HepG2 (cell line): ENCODE measurements around the gene PSD4. TPM values are rescaled to one million over a fixed set of nuclear protein-coding genes. Genes with fewer than 3 reads are reported as not detected.

Source experiments
- FOXA3 ChIP-seq: IDR thresholded peaks from 2 replicates; pipeline ENCODE4 v1.6.1; 2016; ENCODE audit warnings: missing genetic modification reagents, missing compliant biosample characterization
- HDAC6 ChIP-seq: fragments of 200-600 bp; sonication (generic); IDR thresholded peaks from 2 replicates; pipeline ENCODE4 v1.7.0; 2017; ENCODE audit warnings: mild to moderate bottlenecking, antibody characterized with exemption, low read length, low read depth
- HOXA3 ChIP-seq: sonication (generic); formaldehyde crosslinking; IDR thresholded peaks from 2 replicates; pipeline ENCODE4 v1.5.0; 2020; ENCODE audit warnings: missing genetic modification reagents
- IKZF4 ChIP-seq: sonication (generic); formaldehyde crosslinking; IDR thresholded peaks from 2 replicates; pipeline ENCODE4 v1.5.1; 2020; ENCODE audit warnings: borderline replicate concordance, mild to moderate bottlenecking, low read depth, missing genetic modification reagents; ENCODE audit errors: not compliant biosample characterization
- JDP2 ChIP-seq: sonication (generic); formaldehyde crosslinking; IDR thresholded peaks from 2 replicates; pipeline ENCODE4 v1.8.1; 2022; ENCODE audit warnings: missing genetic modification reagents, borderline replicate concordance
- KDM5B ChIP-seq: sonication (generic); formaldehyde crosslinking; IDR thresholded peaks from 2 replicates; pipeline ENCODE4 v1.4.0; 2020; ENCODE audit warnings: missing genetic modification reagents, mild to moderate bottlenecking, borderline replicate concordance
- MAFF ChIP-seq: IDR thresholded peaks from 2 replicates; pipeline ENCODE4 v1.6.1; 2011; ENCODE audit warnings: low read depth, low read length, improper control_type of control experiment
- MYC ChIP-seq: sonication (generic); formaldehyde crosslinking; IDR thresholded peaks from 2 replicates; pipeline ENCODE4 v1.9.0; 2021; ENCODE audit warnings: missing genetic modification reagents, borderline replicate concordance
- SMAD3 ChIP-seq: sonication (generic); formaldehyde crosslinking; IDR thresholded peaks from 2 replicates; pipeline ENCODE4 v1.4.0; 2020; ENCODE audit warnings: missing genetic modification reagents
- ZNF329 ChIP-seq: sonication (generic); formaldehyde crosslinking; IDR thresholded peaks from 2 replicates; pipeline ENCODE4 v1.9.0; 2021; ENCODE audit warnings: low read depth, mild to moderate bottlenecking, missing genetic modification reagents
- ZNF343 ChIP-seq: sonication (generic); formaldehyde crosslinking; IDR thresholded peaks from 2 replicates; pipeline ENCODE4 v1.4.0; 2020; ENCODE audit warnings: mild to moderate bottlenecking, missing genetic modification reagents
- ZNF558 ChIP-seq: sonication (generic); formaldehyde crosslinking; IDR thresholded peaks from 2 replicates; pipeline ENCODE4 v1.9.0; 2022; ENCODE audit warnings: mild to moderate bottlenecking, missing genetic modification reagents, borderline replicate concordance
- ZNF652 ChIP-seq: IDR thresholded peaks from 2 replicates; pipeline ENCODE4 v1.6.1; 2016; ENCODE audit warnings: low read depth, borderline replicate concordance
- ZNF7 ChIP-seq: IDR thresholded peaks from 2 replicates; pipeline ENCODE4 v1.6.1; 2016; ENCODE audit warnings: missing biosample characterization, missing genetic modification reagents
- ZSCAN30 ChIP-seq: sonication (generic); formaldehyde crosslinking; IDR thresholded peaks from 2 replicates; pipeline ENCODE4 v1.5.0; 2020; ENCODE audit warnings: mild to moderate bottlenecking, missing genetic modification reagents
- polyA plus RNA-seq, 8 experiments: library from polyadenylated mRNA; depleted of rRNA in 3 of 8; stranded (reverse) in 7 of 8; unstranded in 1 of 8; fragments of >200 nt; fragmentation: Illumina TruSeq in 4 of 8; extraction: Trizol in 4 of 8; gene quantifications; 2 replicates each; pipeline versions ENCODE4 v1.2.1 to v1.2.3, GENCODE V29; 2011 to 2016; ENCODE audit warnings: low read depth in 4 of 8, missing spikeins in 1 of 8, mixed read lengths in 1 of 8; ENCODE audit not compliant: insufficient read depth in 1 of 8
- total RNA-seq, 5 experiments: library from RNA; depleted of rRNA; stranded (reverse); fragments of >200 nt; fragmentation: Illumina TruSeq; extraction: Trizol; gene quantifications; 2 replicates each; pipeline ENCODE4 v1.2.3, GENCODE V29; 2016; ENCODE audit warnings: low read depth in 1 of 5
- TF ChIP-seq, protein P1 (sequence below): sonication (generic); formaldehyde crosslinking; IDR thresholded peaks from 2 replicates; pipeline ENCODE4 v1.5.0; 2020; ENCODE audit warnings: missing genetic modification reagents
- TF ChIP-seq, protein P2 (sequence below): sonication (generic); formaldehyde crosslinking; conservative IDR thresholded peaks from 2 replicates; pipeline ENCODE4 v1.8.0; 2022; ENCODE audit warnings: mild to moderate bottlenecking, moderate library complexity, missing genetic modification reagents
- TF ChIP-seq, protein P3 (sequence below): IDR thresholded peaks from 2 replicates; pipeline ENCODE4 v1.6.1; 2016; ENCODE audit warnings: missing genetic modification reagents, missing compliant biosample characterization
- TF ChIP-seq, protein P4 (sequence below): sonication (generic); formaldehyde crosslinking; IDR thresholded peaks from 2 replicates; pipeline ENCODE4 v1.8.1; 2023; ENCODE audit warnings: mild to moderate bottlenecking, missing genetic modification reagents
- TF ChIP-seq, protein P5 (sequence below): sonication (generic); formaldehyde crosslinking; IDR thresholded peaks from 2 replicates; pipeline ENCODE4 v1.4.0; 2020; ENCODE audit warnings: missing genetic modification reagents

PSD4 gene
- total and polyA plus RNA-seq, 2 of the 13 experiments (the other 11 are each of a cell fraction or from before 2014, with no cell fraction given) = 5.8 to 9.4 TPM

DNA sequence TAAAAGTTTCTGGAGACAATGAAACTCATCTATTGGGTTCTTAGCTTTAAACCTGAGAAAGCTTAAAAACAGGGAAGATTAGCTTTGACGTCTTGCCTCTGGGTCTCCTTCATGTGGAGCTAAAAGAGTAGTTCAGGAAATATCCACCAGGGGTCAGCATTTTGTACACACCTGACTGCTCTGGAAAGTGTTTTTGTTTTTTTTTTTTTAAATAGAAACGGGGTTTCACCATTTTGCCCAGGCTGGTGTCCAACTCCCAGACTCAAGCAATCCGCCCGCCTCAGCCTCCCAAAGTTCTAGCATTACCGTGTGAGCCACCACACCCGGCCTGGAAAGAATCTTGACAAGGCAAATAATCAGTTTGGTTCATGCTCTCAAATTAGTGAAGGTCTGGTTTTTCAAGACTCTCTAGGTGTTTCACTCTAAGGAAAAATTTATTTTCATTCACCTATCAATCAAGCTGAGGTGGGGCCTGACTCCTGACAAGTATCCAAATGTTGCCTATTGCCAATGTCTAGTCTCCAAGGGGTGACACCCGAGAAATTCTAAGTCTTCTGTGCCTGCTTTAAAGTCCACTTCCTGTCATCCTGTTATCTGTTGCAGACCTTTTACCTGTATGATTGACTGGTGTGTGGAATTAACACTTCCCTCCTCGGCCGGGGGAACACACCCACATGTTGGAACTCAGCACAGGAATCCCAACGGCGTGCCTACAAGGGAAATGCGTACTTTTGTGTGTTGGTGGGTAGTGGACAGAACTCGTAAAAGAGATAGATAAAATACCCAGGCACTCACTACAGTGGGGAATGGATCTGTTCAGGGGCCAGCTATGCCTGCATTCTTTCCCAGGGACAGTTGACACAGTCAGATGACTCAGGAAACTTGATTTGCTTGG lies 35.1 kb upstream of the PSD4 start (continued):
- TF ChIP-seq HOXA3 (CRISPR knock-in tag) = no peak; the same call in 1 of the 2 replicates
- no peak for TF ChIP-seq ZSCAN30
- TF ChIP-seq, protein P1, sequence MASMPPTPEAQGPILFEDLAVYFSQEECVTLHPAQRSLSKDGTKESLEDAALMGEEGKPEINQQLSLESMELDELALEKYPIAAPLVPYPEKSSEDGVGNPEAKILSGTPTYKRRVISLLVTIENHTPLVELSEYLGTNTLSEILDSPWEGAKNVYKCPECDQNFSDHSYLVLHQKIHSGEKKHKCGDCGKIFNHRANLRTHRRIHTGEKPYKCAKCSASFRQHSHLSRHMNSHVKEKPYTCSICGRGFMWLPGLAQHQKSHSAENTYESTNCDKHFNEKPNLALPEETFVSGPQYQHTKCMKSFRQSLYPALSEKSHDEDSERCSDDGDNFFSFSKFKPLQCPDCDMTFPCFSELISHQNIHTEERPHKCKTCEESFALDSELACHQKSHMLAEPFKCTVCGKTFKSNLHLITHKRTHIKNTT (CRISPR knock-in tag) = no peak
- TF ChIP-seq, protein P2, sequence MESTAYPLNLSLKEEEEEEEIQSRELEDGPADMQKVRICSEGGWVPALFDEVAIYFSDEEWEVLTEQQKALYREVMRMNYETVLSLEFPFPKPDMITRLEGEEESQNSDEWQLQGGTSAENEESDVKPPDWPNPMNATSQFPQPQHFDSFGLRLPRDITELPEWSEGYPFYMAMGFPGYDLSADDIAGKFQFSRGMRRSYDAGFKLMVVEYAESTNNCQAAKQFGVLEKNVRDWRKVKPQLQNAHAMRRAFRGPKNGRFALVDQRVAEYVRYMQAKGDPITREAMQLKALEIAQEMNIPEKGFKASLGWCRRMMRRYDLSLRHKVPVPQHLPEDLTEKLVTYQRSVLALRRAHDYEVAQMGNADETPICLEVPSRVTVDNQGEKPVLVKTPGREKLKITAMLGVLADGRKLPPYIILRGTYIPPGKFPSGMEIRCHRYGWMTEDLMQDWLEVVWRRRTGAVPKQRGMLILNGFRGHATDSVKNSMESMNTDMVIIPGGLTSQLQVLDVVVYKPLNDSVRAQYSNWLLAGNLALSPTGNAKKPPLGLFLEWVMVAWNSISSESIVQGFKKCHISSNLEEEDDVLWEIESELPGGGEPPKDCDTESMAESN (CRISPR knock-in tag) = no peak
- TF ChIP-seq ZNF652 (CRISPR knock-in tag) = peak; percentile 86
- TF ChIP-seq HDAC6 = no peak
- no peak for TF ChIP-seq JDP2 (CRISPR knock-in tag)
- 0 out of 2 replicates have a peak, but pooled peaks have one; percentile 67 for TF ChIP-seq ZNF558 (CRISPR knock-in tag)
- no peak for TF ChIP-seq IKZF4 (CRISPR knock-in tag)
- TF ChIP-seq, protein P3, sequence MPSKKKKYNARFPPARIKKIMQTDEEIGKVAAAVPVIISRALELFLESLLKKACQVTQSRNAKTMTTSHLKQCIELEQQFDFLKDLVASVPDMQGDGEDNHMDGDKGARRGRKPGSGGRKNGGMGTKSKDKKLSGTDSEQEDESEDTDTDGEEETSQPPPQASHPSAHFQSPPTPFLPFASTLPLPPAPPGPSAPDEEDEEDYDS (CRISPR knock-in tag) = peak; percentile 16; the same call in 1 of the 2 replicates
- TF ChIP-seq, protein P4, sequence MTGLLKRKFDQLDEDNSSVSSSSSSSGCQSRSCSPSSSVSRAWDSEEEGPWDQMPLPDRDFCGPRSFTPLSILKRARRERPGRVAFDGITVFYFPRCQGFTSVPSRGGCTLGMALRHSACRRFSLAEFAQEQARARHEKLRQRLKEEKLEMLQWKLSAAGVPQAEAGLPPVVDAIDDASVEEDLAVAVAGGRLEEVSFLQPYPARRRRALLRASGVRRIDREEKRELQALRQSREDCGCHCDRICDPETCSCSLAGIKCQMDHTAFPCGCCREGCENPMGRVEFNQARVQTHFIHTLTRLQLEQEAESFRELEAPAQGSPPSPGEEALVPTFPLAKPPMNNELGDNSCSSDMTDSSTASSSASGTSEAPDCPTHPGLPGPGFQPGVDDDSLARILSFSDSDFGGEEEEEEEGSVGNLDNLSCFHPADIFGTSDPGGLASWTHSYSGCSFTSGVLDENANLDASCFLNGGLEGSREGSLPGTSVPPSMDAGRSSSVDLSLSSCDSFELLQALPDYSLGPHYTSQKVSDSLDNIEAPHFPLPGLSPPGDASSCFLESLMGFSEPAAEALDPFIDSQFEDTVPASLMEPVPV (CRISPR knock-in tag) = no peak
- TF ChIP-seq ZNF329 (CRISPR knock-in tag) = no peak
- no peak for TF ChIP-seq SMAD3 (CRISPR knock-in tag)
- TF ChIP-seq FOXA3 (CRISPR knock-in tag) = peak; percentile 75
- TF ChIP-seq MAFF = no peak
- TF ChIP-seq KDM5B (CRISPR knock-in tag) = peak; percentile 23; the same call in 1 of the 2 replicates
- TF ChIP-seq, protein P5, sequence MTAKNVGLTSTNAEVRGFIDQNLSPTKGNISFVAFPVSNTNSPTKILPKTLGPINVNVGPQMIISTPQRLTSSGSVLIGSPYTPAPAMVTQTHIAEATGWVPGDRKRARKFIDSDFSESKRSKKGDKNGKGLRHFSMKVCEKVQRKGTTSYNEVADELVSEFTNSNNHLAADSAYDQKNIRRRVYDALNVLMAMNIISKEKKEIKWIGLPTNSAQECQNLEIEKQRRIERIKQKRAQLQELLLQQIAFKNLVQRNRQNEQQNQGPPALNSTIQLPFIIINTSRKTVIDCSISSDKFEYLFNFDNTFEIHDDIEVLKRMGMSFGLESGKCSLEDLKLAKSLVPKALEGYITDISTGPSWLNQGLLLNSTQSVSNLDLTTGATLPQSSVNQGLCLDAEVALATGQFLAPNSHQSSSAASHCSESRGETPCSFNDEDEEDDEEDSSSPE (CRISPR knock-in tag) = no peak
- no peak for TF ChIP-seq ZNF343
- no peak for TF ChIP-seq ZNF7 (CRISPR knock-in tag)
- no peak for TF ChIP-seq MYC (CRISPR knock-in tag)
